ENCODE measurements around the gene ARL5A.
A peak's percentile ranks its signal among the peaks of the same experiment; 100 is the strongest.

The ARL5A gene

DNA sequence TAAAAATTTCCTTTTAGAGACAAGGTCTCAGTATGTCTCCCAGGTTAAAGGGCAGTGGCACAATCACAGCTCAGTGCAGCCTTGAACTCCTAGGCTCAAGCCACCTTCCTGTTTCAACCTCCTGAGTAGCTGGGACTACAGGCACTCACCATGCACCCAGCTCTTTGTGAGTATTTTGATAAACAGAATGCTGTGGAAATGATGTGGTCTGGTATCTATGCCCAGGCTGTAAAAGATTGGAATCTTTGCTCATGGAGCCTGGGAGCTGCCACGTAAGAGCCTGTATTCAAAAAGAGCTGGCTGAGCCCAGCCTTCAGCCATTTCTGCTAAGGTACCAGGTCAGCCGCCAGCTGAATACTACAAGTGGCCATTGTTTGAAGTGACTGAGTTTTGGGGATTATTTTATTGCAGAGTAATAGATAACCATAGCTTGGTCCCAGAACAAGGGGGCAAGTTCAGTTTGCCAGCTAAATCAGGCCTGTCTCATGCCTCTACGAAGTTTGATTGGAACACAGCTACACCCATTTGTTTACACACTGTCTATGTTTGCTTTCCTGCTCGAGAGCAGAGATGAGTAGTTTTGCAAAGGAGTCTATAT is 21.3 kb upstream of the ARL5A start:
- no peak overlapping the region for H3K4me3 ChIP-seq (ENCODE audit: low read depth, low read length)
- no peak for TF ChIP-seq CTCF (IDR thresholded peaks at IDR 0.05; ENCODE audit: low read depth, low read length, missing control alignments)
- DNase-seq (ENCODE audit: low read depth): no peak

DNA sequence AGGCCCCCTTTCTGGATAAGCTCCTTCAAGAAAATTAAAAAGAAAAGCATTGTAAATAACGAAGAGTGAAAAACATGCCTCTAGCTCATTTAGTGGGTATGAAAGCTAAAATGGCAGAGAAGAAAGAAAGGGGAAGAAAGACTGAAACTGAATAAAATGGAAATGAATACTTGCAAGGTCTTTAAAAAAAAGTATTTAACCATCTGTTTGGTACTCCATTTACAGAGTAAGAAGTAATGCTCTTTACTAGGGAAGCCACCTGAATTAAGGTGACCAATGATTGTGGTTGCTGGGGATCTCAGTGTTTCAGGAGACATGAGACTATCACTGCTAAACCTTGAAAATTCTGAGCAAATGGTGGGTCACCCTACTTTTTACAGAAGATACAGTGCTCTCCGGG is 17.7 kb upstream of the ARL5A start:
- TF ChIP-seq CTCF (IDR thresholded peaks at IDR 0.05; ENCODE audit: low read depth, low read length, missing control alignments): no peak
- no peak overlapping the region for H3K4me3 ChIP-seq (ENCODE audit: low read depth, low read length)
- DNase-seq (ENCODE audit: low read depth): no peak

GRCh38 chr2:151845481-151845880 is 17.3 kb upstream of the ARL5A start:
- H3K4me3 ChIP-seq (ENCODE audit: low read depth, low read length): no peak overlapping the region
- no peak for TF ChIP-seq CTCF (IDR thresholded peaks at IDR 0.05; ENCODE audit: low read depth, low read length, missing control alignments)

GRCh38 chr2:151844211-151844896 is 16.1 kb upstream of the ARL5A start:
- no peak overlapping the region for H3K4me3 ChIP-seq (ENCODE audit: low read depth, low read length)
- DNase-seq (ENCODE audit: low read depth): no peak
- no peak for TF ChIP-seq CTCF (IDR thresholded peaks at IDR 0.05; ENCODE audit: low read depth, low read length, missing control alignments)

More at GRCh38 chr2:151845481-151845880, 17.3 kb upstream of the ARL5A start:
- DNase-seq (ENCODE audit: low read depth): no peak

GRCh38 chr2:151843691-151844061 is 15.5 kb upstream of the ARL5A start:
- no peak for TF ChIP-seq CTCF (IDR thresholded peaks at IDR 0.05; ENCODE audit: low read depth, low read length, missing control alignments)
- no peak overlapping the region for H3K4me3 ChIP-seq (ENCODE audit: low read depth, low read length)
- DNase-seq (ENCODE audit: low read depth): no peak

- DNase-seq (ENCODE audit: low read depth): peak; percentile 61
- no peak overlapping the region for H3K4me3 ChIP-seq (ENCODE audit: low read depth, low read length)
- TF ChIP-seq CTCF (IDR thresholded peaks at IDR 0.05; ENCODE audit: low read depth, low read length, missing control alignments): no peak
These were observed 14.8 kb upstream of the ARL5A start for GRCh38 chr2:151842830-151843690.
